Activated CD4-positive, alpha-beta T cell treated with anti-CD3 and anti-CD28 coated beads, Interleukin-2, amount 50 U/mL, for 1 hour (primary cell): ENCODE measurements around the gene SPAG6.
A peak's percentile ranks its signal among the peaks of the same experiment; 100 is the strongest.
"Not testable (repeated sequence)": the region's sequence is repeated elsewhere in the genome, so short reads cannot be mapped to it uniquely, and the experiment has no call there.

ENCODE experiments used
- DNase-seq: peaks from one replicate; pipeline ENCODE4 v3.0.0-alpha.2; 2020

SPAG6 gene

DNA sequence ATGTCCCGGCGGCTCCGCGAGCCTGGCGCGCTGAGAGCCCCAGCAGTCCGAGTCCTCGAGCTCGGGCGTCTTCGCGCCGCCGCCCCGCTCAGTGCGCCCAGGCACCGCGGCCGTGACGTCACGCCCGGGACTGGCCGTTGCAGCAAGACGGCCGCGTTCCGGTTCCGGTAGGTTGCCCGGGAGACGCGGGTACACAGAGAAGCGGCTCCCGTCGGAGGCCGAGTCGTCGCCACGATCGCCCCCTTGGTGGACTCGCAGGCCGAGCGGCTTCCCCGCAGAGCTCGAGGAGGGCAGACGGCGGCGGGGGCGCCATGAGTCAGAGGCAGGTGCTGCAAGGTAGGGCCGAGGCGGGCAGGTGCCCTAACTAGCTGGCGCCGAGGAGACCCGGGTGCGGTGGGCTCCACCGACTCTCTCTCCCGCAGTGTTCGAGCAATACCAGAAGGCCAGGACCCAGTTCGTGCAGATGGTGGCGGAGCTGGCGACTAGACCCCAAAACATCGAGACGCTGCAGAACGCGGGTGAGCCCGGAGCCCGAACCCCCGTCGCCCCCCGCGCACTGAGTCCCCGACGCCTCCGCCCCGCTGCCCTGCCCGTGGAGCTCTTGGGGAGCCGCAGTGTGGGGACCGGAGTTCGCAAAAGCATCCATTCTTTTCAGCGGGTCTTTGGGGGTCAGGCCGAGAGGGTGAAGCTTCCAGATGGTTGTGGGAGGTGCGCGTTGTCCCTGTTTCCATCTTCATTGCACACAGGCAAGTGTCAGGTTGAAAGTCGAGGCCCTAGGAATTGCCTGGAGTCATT, at the start of gene SPAG6:
Gene SPAG6 (plus strand): TSS at position 196 of the 795 bp plus-strand sequence. CDS start 116 bp downstream, at position 312.
- DNase-seq = no peak

DNA sequence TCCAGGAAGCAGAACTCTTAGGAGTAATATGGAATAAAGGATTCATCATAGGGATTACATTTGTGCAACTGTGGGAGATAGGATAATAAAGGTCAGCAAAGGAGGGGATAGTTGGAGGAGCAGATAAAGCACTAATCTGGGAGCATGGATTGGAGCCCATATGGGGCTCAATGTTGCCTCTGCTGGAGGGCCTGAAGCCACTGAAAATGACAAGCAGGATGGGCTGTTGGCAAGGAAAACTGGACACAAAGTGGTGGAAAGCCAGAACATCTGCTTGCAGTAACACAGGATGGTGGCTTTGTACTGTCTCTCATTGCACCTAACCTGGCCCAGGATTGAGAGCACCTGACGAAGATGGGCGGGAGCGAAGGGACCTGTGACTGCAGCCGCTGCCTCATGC, 44.1 kb upstream of the SPAG6 start:
- no peak for DNase-seq

DNA sequence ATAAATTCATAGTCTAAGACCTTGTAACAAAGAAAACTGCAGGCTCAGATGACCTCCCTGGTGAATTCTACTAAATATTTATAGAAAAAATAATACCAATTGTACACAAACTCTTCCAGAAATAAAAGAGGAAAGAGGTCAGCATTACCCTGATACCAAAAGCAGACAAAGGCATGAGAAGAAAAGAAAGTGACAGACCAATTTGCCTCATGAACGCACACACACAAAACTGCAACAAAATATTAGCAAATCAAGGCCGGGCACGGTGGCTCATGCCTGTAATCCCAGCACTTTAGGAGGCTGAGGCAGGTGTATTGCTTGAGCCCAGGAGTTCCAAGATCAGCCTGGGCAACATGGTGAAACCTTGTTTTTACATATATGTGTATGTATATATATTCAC, 41.8 kb upstream of the SPAG6 start:
- no peak for DNase-seq

DNA sequence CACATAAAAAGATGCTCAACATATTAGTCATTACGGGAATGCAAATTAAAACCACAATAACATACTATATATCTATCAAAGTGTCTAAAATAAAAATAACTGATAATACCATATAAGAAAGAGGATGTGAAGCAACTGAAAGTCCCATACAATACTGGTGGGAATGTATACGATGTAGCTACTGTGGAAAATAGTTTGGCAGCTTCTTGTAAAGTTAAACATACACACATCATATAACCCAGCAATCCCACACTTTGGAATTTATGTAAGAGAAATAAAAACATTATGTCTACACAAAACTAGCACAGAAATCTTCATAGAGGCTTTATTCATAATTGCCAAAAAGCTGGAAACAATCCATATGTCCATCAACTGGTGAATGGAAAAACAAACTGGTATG, 39.6 kb upstream of the SPAG6 start:
- DNase-seq = no peak

DNA sequence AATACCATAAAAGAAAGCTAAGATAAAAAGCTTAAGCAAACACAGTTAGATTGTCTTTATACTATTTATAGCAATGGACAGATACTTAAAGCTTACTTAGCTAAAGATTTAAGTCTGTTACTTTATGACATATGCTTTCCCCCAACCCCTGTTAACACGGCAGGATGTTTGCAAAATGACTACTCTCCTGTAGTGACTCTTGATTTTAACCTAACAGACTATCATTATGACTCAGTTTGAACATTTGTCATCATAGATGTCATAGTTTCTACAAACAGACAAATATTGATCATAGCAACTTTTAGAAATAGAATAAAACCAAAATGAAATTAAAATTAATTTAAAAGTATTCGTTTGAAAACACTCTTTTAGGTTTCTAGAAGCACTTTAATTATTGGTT, 36.9 kb upstream of the SPAG6 start:
- no peak for DNase-seq

DNA sequence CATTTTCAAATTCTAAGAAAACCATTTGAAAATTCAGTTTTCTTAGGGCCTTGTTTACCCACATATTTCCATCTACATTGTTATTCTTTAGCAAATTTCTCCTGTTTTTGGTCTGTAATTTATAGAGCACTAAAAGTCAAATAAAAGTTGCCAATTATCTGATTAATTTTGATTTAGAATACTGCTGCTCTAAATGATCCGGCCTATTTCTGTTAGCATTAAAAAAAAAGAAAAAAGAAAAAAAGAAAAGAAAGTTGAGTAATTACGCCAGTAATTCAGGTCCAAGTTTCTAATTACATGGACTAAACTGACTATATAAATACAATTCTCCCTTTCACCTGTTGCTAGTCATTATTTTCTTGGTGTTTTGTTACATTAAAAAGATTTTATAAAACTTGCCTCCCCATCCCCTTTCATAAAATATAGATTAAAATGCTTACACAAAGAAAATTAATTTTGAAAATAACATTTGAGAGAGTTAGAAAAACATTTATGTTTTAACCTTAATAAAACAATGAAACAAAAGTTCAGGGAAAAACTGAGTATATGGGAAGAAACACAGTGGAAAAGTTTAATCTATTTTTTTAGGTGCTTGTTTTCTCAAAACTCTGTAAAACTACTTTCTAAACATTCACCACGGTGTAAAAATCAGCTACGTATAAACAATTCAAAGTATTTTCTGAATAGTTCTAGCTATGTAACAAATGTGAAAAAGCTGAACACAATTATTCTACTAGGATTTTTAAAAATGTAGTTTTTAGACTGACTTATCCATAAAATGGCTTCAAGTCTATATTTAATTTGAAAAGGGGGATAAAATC, 35.9 kb upstream of the SPAG6 start:
- no peak for DNase-seq

DNA sequence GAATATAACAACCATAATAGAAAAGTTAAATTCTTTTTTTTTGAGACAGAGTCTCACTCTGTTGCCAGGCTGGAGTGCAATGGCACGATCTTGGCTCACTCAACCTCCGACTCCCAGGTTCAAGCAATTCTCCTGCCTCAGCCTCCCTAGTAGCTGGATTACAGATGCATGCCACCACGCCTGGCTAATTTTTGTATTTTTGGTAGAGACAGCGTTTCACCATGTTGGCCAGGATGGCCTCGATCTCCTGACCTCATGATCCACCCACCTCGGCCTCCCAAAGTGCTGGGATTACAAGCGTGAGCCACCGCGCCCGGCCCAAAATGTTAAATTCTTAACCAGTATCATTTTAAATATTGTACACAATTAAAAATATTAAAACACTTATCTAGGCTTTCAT, 35.3 kb upstream of the SPAG6 start:
- DNase-seq = not testable (repeated sequence)

DNA sequence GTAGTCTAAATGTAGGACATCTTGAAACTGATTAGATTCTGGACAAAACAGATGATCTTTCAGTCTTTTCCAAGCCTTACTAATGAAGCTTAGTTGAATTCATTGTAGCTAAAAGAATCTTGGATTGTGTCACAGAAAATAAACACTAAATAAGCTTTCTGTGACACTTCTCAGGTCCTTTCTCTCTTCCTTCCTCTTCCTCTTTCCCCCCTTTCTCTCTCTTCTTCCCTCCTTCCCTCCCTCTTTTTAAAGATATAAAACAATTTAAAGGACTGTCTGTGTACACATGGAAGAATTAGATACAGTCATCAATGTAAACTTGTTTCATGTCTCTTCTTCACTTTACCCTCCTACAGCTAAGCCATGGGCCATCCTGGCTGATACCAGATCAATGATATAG, 34.4 kb upstream of the SPAG6 start:
- DNase-seq = no peak

DNA sequence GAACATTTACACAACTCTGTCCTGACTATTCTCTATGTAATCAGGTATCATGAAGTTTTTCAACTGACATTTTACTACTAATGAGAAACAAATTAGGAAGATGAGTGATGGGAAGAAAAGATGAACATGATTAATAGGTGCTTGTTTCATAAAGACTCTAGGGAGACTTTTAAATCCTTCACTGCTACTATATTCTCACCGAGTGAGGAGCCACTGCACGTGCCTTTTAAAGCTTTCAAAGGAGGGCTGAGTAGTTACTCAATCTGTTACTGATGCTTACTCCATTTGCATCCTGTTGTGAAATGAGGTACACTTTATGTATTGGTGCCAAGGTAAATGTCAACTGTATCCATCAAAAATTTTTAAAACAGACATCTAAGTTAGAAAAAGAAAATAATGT, 30.4 kb upstream of the SPAG6 start:
- DNase-seq = no peak

DNA sequence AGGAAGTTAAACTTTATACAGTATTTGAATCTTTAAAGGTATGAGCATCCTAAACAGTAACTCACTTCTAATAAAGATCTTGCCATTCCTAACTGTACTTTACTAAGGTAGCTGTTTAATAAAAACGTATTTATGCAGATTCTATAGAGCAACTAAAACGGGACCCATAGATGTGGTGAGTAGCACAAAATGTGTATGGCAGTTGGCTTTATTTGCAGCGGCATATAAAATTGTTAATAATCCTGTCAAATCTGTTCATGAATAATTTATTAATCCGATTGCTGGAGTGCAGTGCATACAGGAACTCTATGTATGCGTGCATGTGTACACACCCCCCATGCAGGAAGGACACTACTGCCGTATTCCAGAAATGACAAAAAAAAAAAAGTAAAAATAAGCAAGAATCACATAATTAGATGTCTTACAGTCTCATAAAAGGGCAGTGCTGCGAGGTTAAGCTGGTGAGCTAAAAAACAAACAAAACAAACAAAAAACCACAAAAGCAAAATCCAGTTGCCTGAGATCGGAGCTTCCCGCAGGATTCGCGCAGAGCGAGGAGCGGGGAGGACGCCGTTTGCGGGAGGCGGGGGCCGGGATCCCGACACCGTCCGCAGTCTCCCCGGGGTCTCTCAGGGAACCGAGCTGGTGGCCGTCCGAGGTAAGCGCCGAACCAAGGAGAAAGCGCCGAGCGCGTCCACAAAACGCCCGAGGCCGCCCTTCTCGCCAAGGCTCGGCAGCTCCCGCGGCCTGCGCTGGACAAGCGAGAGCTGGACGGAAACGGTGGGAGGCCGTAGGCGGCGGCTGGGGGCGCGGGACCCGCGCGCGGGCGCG, 29.6 kb upstream of the SPAG6 start:
- no peak for DNase-seq

DNA sequence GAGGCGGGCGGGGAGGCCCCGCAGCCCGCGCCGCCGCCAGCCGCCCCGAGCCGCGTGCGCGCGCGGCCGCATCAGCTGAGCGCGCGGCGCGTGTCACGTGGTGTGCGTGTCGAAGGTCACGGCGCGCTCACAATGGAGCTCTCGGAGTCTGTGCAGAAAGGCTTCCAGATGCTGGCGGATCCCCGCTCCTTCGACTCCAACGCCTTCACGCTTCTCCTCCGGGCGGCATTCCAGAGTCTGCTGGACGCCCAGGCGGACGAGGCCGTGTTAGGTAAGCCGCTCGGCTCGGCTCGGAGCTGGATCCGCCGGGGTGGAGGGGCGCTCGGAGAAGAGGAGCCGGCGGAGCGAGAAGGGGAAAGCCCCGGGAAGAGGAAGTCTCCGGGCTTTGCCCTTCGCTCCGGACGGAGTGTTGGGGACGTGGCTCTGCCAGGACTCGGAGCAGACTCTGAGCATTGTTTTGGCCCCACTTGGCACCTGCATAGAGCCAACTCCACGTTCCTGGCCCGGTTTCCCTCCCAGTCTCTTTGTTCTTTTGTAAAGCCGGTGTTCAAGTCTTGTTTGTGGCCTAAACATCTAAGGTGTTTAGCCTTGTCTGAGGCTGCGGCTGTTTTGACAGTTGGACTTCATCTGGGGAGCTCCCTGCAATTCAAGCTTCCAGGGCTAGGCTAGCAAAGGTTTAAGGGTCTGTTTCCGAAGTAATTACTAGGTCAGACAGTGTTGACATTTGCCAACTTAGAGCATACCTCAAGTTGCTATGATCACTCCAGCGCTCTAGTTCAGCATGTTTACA, 28.8 kb upstream of the SPAG6 start, which contains the start of gene COMMD3:
Gene COMMD3 (plus strand): TSS at position 103 of the 790 bp plus-strand sequence. CDS start 30 bp downstream, at position 133.
- peak; percentile 75 for DNase-seq

DNA sequence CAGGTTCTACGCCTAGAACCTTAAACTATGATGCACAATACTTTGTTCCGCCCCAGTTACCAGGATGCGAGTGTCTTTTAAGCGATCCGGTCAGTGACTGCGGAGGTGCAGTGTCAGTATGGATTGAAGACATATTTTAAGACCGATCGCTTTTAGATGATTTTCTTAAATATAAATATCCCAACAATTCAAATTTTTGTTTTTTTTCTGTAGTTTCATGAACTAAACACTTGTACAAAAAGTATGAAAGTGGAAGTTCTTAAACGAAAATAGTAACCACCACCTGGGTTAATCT, 28.3 kb upstream of the SPAG6 start:
- no peak for DNase-seq

DNA sequence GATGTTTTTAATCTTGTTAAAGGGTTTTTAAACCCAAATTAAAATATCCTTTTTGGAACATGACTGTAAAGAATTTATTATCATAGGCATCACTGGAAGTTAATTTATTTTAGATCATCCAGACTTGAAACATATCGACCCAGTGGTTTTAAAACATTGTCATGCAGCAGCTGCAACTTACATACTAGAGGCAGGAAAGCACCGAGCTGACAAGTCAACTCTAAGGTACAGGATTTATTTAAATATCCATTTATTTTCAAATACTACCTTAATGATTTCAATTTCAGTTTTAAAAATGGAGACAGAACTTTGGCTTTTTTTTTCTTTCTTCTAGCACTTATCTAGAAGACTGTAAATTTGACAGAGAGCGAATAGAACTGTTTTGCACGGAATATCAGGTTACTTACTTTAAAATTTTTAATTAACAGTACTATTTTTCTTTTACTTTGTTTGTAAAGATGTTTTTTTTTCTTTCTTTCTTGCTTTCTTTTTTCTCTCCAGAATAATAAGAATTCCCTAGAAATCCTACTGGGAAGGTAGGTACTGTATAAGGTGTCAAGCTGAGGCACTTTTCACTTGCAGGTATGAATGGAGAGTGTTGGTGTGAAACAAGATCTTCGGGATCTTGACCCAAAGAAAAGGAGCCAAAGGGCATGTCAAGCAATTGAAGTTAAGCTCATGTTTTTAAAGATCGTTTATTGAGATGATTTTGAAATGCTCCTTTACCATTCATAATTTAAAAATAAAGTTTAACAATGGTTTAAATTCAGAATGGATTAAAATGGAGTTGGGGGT, 27.3 kb upstream of the SPAG6 start:
- no peak for DNase-seq

DNA sequence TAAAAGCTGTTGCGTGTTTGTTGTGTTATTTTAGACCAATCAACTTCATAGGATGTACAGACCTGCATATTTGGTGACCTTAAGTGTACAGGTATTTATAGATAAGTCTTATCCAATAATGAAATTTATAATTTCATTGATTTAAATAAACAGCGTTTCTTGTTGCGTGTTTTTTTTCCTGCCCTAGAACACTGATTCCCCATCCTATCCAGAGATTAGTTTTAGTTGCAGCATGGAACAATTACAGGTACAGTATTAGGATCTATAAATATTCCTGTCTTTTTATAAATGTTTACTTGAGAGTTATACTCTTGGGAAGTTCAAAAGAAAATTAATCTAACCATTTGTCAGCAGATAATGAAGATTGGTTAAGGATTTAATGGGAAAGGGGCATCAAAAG, 26.5 kb upstream of the SPAG6 start:
- no peak for DNase-seq

DNA sequence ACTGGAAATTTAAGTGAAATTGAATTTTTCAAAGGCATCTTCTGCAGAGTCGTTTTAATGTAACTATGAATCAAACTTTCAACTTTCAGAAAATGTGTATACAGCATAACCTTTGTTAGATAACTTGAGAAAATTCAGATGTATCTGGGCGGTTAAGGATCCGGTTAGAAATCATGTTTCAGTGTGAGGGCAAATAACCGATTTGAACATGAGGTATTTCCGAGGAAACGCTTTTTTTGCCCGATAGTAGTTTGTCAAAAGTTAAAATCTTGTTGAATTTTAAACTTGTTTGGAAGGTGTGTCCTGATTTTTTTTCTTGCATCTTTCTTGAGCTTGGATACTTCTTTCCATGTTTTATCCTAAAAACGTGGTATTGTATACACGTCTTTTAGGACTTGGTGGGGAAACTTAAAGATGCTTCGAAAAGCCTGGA, 25.7 kb upstream of the SPAG6 start:
- DNase-seq = no peak

DNA sequence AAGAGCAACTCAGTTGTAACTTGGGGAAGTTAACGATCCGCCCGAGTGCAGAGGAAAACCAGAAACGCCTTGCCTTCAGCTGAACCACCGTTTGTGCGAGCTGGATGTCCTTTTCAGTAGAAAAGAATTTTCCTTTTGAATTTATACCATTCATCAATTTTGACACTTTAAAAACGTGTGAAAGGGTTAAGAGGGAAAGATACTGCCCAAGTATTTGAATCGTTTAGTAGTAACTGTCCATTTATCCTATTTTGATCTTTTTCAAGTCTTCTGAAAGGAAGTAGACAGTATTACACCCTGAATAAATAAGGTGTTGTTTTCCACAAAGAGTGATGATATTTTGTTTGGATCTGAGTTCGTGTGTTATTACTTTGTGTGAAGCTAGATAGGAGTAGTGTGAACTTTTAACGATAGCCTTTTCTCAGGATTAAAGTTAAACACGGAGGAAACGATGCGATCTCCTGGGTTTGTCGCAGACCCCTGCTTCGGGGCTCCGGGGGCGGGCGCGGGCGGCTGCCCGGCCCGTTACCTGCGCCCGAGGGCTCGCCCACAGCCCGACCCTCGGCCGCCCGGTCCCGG, 25.2 kb upstream of the SPAG6 start:
- DNase-seq = no peak

DNA sequence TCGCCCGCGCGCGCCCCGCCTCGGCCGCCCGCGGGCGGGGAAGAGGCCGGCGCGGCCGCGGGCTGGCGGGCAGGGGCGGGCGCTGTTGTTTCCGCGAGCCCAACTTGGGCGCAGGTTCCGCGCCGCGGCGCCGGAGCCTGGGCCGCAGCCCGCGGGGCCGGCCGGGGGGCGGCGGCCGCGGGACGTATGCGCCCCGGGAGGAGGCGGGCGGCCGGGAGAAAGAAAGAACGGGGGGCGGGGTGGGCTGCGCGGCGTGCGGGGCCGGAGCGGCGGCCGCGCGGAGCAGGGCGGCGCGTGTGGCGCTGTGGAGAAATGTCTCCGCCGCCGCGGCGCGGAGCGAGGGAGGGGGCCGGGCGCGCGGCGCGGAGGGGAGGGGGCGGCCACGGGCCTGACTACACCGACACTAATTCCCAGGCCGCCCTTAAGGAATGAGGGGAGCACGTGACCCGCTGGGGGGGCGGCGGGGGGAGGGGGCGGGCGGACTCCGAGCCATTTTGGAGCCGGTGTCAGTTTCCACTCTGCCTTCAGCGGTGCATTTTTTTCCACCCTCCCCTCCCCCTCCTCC, 24.6 kb upstream of the SPAG6 start, which contains the start of gene BMI1:
Gene BMI1 (plus strand): TSS at position 509 of the 565 bp plus-strand sequence. CDS start 5,351 bp downstream, outside the sequence.
- peak; percentile 67 for DNase-seq

DNA sequence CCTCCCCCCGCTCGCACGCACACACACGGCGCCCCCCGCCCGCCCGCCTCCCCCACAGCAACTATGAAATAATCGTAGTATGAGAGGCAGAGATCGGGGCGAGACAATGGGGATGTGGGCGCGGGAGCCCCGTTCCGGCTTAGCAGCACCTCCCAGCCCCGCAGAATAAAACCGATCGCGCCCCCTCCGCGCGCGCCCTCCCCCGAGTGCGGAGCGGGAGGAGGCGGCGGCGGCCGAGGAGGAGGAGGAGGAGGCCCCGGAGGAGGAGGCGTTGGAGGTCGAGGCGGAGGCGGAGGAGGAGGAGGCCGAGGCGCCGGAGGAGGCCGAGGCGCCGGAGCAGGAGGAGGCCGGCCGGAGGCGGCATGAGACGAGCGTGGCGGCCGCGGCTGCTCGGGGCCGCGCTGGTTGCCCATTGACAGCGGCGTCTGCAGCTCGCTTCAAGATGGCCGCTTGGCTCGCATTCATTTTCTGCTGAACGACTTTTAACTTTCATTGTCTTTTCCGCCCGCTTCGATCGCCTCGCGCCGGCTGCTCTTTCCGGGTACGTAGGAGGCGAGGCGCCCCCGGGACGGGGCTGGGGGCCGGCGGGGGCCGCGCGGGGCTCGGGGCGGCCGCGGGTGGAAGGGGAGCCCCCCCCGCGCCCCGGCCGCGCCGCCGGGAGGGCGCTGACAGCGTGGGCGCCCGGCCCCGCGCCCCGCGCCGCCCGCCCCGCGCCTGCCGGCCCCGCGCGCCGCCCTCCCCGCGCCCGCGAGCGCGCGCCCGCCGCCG, 24.0 kb upstream of the SPAG6 start:
- peak; percentile 54 for DNase-seq

DNA sequence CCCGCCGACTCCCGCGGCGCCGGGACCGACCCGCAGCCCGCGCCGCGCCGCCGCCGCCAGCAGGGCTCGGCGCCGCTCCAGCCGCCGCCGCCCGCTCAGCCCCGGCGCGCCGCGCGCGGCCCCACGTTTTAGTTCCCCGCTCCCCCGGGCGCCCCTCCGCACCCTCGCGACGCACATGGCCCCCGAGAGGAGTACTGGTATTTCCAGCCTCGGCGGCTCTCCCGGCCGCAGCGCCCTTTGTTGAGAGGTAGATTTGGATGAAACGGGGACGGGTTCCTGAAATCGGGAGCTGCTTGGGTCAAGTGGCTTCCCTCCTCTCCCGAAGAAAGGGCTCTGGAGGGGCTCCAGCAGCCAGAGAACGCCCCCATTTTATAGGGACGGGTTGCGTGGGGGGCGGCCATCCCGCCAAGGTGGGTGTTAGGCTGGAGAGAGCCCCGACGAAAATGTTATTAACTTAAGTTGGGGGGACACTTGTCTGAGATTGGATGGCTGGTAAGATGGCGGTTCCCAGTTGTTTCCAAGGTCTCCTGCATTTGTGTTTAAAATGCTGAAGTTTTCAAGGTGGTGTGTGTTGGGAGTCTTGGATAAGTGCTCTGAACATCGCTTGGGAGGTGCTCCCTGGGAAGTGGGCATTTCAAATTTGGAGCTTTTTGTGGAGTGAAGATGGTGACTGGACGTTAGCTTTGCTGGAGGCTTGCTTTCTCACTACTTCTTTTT, 23.2 kb upstream of the SPAG6 start:
- DNase-seq = no peak
